ENCODE measurements around the gene EFTUD2.
A peak's percentile ranks its signal among the peaks of the same experiment; 100 is the strongest.

The EFTUD2 gene

DNA sequence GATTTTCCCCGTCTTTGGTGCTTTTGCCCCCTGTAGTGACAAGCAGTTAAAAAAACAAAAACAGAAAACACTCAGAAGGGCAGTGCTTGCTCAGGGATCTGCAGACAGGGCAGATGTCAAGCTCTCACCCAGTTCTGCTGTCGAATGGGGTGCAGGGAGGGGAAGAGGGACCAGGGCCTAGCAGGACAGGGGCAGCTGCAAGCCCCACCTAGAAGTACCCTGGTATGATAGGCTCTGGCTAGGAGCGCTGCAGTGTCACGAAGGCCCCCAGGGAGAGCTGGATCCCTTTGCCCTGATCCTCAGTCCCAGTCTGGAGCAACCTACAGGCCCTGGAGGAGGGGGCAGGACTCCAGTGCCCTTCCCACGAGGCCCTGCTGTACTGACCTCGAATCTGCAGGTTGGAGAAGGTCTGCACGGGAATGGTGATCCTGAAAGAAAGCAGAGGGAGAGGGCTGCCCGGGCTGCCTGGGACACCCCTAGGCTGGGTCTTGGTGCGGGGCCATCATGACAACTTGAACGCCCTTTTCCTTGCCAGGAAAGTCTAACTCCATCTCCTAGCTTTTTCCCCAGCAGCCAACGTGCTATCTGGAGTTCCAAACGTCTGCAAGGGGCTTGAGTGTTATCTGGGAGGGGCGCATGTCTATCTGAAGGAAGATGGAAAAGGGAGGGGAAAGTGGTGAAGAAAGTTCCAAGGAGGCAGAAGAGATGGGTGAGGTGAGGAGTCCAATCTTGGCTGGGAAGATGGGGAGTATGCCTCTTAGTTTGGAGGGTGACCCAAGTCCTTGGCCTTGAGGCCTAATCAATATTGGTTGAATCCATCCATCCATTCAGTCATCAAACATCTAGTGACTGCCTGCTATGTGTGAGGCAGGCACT is 11.2 kb upstream of the EFTUD2 start:
- H3K9me3 Mint-ChIP-seq, result no peaks in the 10 kb centered on the region
- no peaks in the 10 kb centered on the region for H3K36me3 Mint-ChIP-seq (ENCODE audit: low read depth)
- no peak overlapping the region for H3K4me3 Mint-ChIP-seq
- peaks cover 38% of the 10 kb centered on the region for H3K27me3 Mint-ChIP-seq
- intact Hi-C loops (cut with micrococcal nuclease), result loop anchor here (10.0 kb wide), 2 partner anchors 184 to 224 kb away; partner anchors contain the start of genes ACBD4 and PLCD3
- H3K4me1 Mint-ChIP-seq (ENCODE audit: low read depth), result peaks cover 51% of the 10 kb centered on the region
- H3K27ac Mint-ChIP-seq, result no peak overlapping the region

DNA sequence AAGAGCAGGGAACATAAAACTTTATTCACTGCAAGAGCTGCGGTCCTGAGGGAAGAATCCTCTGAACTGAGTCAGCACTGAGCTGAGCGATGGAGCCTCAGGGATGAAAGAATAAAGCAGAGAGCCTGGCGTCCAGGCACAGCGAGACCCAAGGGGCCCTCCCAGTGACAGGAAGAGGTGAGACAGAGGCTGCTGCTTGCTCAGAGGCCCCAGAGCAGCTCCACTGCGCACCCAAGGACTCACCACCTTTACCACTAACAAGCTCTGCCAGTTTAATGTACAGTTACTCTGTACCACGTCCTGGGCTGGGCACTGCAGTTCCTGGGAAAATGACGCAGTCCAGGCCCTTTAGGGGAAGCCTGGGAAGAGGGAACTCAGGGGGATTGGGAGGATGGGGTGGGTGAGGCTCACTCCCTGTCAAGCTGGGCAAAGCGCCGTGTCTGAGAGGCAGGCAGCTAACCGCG is 10.5 kb upstream of the EFTUD2 start:
- H3K27me3 Mint-ChIP-seq, result peaks cover 34% of the 10 kb centered on the region

DNA sequence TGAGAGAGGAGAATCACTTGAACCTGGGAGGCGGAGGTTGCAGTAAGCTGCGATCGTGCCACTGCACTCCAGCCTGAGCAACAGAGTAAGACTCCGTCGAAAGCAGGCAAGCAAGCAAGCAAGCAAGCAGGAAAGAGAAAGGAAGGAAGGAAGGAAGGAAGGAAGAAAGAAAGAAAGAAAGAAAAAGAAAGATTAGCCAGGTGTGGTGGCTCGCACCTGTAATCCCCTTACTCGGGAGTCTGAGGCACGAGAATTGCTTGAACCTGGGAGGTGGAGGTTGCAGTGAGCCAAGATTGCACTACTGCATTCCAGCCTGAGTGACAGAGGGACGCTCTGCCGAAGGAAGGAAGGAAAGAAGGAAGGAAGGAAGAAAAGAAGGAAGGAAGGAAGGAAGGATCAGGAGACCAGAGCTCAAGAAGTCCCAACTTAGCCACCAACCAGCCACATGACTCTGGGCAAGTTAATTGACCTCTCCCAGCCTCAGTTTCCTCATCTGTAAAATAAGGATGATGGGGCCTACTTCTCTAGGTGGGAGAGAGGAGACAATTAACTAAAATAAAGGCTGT is 9.6 kb upstream of the EFTUD2 start:
- H3K27ac Mint-ChIP-seq, result no peak overlapping the region
- intact Hi-C loops (cut with micrococcal nuclease), result no loop called here
- no peaks in the 10 kb centered on the region for H3K9me3 Mint-ChIP-seq

More for the DNA sequence above, 10.5 kb upstream of the EFTUD2 start:
- Mint-ChIP-seq H3K9me3 (no peaks in the 10 kb centered on the region), H3K4me1 (ENCODE audit: low read depth) (peaks cover 51% of the 10 kb centered on the region), H3K36me3 (ENCODE audit: low read depth) (no peaks in the 10 kb centered on the region), H3K4me3 (no peak overlapping the region), H3K27ac (no peak overlapping the region)
- intact Hi-C loops (cut with micrococcal nuclease), result loop anchor here (10.0 kb wide), 2 partner anchors 185 to 225 kb away; partner anchors contain the start of genes ACBD4 and PLCD3

DNA sequence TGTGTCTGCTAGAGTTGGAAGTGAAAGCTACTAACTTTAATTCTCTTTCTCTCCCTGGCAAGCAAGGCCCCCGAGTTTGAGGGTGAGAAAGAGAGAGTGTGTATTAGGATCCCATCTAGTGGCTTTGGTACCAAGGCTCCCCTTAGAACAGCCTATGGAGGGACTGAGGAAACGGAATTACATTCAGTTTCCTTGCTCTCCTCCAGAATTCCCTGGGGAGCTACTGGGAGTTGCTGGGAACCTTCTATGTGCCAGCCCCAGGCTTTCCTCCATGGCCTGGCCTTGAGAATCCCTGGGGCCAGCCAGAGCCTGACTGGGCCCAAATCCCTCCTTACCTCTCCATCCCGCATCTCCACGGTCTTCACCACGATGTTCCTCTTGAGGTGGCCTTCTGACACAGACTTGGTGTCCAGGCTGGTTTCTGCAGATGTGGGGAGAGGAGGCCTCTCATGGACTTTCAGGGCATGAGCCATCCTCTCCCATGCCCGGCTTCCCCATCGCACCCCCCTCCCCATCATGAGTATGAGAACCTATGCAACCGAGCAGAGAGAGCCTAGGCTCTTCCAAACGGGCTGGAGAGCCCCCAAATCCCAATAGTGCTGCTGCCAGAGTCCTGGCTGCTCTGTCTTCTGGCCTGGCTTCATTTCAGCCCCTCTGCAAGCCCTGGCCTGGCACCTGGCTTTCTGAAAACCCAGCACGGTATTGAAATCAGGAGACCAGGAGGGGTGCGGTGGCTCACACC is 8.7 kb upstream of the EFTUD2 start:
- Mint-ChIP-seq H3K27me3 (peaks cover 24% of the 10 kb centered on the region), H3K4me1 (ENCODE audit: low read depth) (peaks cover 41% of the 10 kb centered on the region), H3K9me3 (no peaks in the 10 kb centered on the region), H3K4me3 (no peak overlapping the region), H3K36me3 (ENCODE audit: low read depth) (no peaks in the 10 kb centered on the region), H3K27ac (no peak overlapping the region)
- intact Hi-C loops (cut with micrococcal nuclease), result no loop called here

More for the DNA sequence above, 9.6 kb upstream of the EFTUD2 start:
- no peak overlapping the region for H3K4me3 Mint-ChIP-seq
- H3K36me3 Mint-ChIP-seq (ENCODE audit: low read depth), result no peaks in the 10 kb centered on the region
- peaks cover 46% of the 10 kb centered on the region for H3K4me1 Mint-ChIP-seq (ENCODE audit: low read depth)
- peaks cover 30% of the 10 kb centered on the region for H3K27me3 Mint-ChIP-seq

DNA sequence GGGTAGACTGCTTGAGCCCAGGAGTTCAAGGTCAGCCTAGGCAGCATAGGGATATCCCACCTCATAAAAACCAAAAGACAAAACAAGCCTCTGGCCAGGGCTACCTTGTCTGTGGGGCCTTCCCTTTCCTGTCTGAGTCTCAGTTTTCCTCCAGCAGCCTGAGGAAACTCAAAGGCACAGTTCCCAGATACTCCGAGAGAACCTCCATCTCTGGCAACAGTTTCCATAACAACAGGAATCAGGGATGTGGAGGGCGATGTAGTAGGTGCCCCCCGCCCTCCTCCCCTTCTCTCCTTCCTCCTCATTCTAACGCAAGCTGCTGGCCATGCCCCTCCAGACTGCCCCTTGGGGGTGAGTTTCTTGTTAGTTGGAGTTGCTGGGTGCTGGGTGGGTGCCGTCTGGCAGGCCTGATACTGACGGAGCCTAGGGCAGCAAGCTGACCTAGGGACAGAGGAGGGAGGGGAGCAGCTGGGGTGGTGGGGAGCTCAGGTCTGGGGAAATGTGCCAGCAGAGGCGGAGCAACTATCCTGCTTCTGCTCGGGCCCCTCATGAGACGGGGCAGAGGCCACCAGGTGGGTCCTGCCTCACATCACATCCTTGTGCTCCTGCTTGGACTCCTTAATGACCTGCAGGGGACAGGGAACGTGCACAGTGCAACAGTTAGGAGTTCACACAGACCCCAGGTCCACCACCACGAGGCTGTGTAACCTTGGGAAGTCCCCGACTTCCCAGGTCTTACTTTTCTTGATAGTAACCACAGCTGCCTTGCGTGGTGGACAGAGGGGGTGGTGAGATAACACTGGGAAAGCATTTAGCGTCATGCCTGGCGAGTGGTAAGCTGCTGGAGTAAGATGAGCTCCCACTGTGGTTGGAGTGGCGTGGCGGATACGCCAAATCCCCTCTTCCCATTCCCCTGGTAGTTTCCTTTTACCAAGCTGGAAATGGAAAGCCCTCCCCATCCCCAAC is 7.8 kb upstream of the EFTUD2 start:
- H3K4me3 Mint-ChIP-seq, result no peak overlapping the region
- H3K27ac Mint-ChIP-seq, result no peak overlapping the region
- peaks cover 17% of the 10 kb centered on the region for H3K27me3 Mint-ChIP-seq
- intact Hi-C loops (cut with micrococcal nuclease), result no loop called here
- H3K36me3 Mint-ChIP-seq (ENCODE audit: low read depth), result no peaks in the 10 kb centered on the region
- peaks cover 47% of the 10 kb centered on the region for H3K4me1 Mint-ChIP-seq (ENCODE audit: low read depth)
- no peaks in the 10 kb centered on the region for H3K9me3 Mint-ChIP-seq

DNA sequence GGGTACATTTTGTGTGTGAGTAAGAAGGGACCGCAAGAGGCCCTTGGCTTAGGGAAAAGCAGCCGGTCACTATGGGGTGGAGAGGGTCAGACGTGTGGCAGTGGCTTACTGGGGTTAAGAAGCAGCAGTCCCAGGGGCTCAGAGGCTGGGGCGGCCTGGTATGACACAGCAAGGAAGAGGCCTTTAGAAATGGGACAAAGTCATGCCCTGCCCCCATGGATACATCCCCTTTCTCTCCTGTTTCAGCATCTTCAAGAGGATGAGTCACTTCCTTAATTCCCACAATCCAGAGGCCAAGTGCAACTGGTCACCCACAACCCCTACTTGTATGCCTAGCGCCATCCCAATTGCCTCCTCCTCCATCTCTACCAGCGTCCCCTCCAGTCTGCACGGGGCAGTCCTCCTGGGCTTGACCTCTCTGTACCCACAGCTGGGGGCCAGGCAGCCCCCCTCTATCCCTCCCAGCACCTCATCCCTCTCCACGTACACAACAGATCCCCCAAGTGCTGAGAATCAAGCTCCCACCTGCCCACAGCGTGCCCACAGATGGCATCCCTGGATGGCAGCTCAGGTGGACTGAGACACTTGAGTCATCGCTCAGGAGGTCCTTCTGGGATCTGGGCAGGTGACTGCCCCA is 6.9 kb upstream of the EFTUD2 start:
- H3K27ac Mint-ChIP-seq, result peak overlapping the region; percentile 14
- no peaks in the 10 kb centered on the region for H3K36me3 Mint-ChIP-seq (ENCODE audit: low read depth)
- no peak overlapping the region for H3K4me3 Mint-ChIP-seq
- H3K9me3 Mint-ChIP-seq, result no peaks in the 10 kb centered on the region
- intact Hi-C loops (cut with micrococcal nuclease), result no loop called here
- H3K27me3 Mint-ChIP-seq, result peaks cover 8% of the 10 kb centered on the region
- peaks cover 49% of the 10 kb centered on the region for H3K4me1 Mint-ChIP-seq (ENCODE audit: low read depth)

DNA sequence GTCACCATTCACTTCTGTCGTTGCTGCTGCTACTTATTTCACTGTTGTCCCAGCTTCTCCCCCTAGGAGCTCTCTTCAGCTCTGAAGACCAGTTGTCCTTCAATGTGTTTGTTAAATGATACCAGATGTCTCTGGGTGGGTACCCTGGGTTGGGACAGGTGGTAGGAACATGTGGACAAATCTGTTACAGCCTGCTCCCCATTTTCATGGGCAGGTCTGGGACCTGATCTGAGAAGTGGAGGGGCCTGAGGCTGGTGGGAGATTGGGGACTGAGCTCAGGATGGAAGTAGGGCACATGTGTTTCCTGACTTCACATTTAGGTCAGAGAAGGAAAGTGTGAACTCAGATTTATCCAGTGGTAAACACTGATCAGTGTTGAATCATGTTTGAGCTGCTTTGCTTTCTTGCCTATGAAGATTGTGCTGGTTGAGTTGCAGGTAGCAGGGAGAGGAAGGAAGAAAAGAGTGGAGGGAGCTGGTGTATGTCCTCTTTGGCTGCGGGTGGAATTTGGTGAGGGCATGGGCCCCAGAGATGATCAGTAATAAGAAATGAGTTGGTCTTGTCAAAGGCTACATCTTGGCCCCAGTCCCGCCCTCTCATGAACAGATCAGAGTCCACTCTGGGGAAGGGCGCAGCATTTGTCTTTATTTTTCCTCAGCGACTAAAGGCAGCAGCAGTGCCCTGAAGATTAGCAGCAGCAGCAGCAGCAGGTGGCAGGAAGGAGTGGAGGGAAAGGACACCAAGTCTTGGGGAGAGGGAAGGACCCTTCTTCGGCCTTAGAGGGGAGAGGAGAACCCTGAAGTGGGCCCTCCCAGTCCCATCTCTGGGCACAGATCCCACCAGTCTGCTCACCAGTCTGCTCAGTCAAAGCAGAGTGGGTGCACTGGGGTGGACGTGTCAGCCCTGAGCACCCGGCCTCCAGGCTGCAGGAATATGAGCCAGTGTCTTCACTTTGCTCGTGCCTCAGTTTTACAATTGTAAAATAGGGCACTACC is 6.1 kb upstream of the EFTUD2 start:
- Mint-ChIP-seq H3K36me3 (ENCODE audit: low read depth) (no peaks in the 10 kb centered on the region), H3K27ac (peak overlapping the region; percentile 14), H3K27me3 (no peaks in the 10 kb centered on the region), H3K9me3 (no peaks in the 10 kb centered on the region), H3K4me1 (ENCODE audit: low read depth) (peaks cover 51% of the 10 kb centered on the region), H3K4me3 (no peak overlapping the region)
- intact Hi-C loops (cut with micrococcal nuclease), result no loop called here

DNA sequence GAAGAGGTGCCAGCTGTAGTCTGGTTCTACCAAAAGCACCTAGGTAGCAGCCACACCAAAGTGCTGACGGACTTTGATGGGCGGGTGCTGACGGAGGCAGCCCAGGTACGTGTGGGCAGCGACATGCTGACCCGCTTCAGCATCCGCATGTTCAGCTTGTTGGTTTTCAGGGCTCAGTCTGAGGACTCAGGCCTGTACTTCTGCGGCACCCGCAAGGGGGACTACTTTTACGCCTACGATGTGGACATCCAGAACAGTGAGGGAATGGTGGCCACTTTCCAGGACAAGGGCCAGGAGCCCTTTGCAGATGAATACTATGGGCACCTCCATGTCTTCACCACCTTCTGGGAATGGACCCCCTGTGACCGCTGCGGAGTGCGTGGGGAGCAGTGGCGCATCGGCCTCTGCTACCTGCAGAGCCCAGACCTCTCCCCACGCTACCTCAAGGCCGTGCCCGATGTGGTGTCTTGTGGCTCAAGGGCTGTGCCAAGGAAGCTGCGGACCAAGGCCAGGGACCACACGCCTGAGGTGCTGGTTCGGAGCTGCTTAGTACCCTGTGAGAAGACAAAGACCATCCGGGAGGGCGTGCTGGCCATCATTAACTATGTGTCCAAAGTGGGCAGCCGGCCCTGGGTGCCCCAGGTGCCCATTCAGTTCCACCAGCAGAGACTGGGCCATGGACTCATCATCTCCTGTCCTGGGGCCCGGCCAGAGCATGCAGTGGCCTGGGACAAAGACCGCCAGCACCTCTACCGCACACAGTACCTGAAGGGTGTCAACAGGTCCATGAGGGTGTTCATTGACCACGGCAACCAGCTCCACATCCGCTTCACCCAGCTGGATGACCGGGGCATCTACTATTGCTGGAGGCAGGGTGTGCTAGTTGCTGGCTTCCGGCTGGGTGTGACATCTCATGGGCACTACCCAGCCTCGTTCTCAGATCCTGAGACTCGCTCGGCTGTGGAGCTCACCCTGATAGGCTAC is 5.0 kb upstream of the EFTUD2 start:
- Mint-ChIP-seq H3K27ac (no peak overlapping the region), H3K36me3 (ENCODE audit: low read depth) (peaks cover 6% of the 10 kb centered on the region), H3K4me3 (no peak overlapping the region), H3K4me1 (ENCODE audit: low read depth) (peaks cover 55% of the 10 kb centered on the region), H3K27me3 (no peaks in the 10 kb centered on the region), H3K9me3 (no peaks in the 10 kb centered on the region)
- intact Hi-C loops (cut with micrococcal nuclease), result no loop called here

DNA sequence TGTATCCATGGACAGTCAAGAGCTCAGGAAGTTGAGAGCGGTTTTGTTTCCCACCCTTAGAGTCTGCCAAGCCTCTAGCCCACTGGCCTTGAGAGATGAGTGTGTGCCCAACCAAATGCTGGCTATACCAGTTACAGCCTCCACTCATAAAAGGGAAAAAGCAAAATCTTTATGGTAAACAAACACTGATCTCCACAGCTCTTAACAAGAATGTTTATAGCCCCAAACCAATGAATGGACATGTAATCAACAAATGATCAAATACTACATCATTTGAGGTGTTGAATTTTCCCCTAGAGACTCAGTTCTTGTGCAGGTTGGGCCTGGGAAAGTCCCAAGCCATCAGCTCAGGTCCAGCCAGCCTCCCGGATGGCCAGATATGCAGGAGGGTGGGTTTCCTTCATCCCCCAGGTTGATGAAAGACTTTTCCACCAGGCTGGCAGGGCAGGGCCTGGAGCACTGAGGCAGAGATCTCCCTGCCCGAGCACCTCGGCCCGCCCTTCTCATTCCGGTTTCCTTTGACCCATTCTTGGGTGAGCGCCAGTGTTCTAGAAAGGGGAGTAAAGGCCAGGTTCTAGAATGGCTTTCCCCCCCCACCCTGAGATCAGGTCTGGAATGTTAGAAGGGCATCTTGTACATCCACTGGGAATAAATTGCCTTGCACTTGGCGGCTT is 3.9 kb upstream of the EFTUD2 start:
- intact Hi-C loops (cut with micrococcal nuclease), result no loop called here
- H3K36me3 Mint-ChIP-seq (ENCODE audit: low read depth), result peaks cover 15% of the 10 kb centered on the region
- no peaks in the 10 kb centered on the region for H3K9me3 Mint-ChIP-seq
- peaks cover 56% of the 10 kb centered on the region for H3K4me1 Mint-ChIP-seq (ENCODE audit: low read depth)
- H3K27ac Mint-ChIP-seq, result no peak overlapping the region
- H3K4me3 Mint-ChIP-seq, result no peak overlapping the region
- no peaks in the 10 kb centered on the region for H3K27me3 Mint-ChIP-seq

DNA sequence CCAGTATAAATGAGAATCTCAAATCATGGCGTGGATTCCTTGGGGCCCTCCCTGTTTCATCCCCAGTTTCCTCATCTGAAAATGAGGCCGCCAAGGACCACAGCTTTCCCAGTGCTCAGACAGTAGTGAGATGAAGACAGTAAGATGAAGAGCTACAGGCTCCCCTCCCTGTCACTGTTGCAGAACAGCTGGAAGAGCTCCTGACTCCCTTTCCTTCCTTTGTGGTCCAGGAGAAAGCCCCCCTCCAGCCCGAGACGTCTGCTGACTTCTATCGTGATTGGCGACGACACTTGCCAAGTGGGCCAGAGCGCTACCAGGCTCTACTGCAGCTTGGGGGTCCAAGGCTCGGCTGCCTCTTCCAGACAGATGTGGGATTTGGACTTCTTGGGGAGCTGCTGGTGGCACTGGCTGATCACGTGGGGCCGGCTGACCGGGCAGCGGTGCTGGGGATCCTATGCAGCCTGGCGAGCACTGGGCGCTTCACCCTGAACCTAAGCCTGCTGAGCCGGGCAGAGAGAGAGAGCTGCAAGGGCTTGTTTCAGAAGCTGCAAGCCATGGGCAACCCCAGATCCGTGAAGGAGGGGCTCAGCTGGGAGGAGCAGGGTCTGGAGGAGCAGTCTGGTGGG is 3.0 kb upstream of the EFTUD2 start:
- no peak overlapping the region for H3K27ac Mint-ChIP-seq
- intact Hi-C loops (cut with micrococcal nuclease), result no loop called here
- H3K9me3 Mint-ChIP-seq, result no peaks in the 10 kb centered on the region
- H3K4me3 Mint-ChIP-seq, result no peak overlapping the region
- H3K4me1 Mint-ChIP-seq (ENCODE audit: low read depth), result peaks cover 57% of the 10 kb centered on the region
- H3K36me3 Mint-ChIP-seq (ENCODE audit: low read depth), result peaks cover 15% of the 10 kb centered on the region
- no peaks in the 10 kb centered on the region for H3K27me3 Mint-ChIP-seq

All from dendritic cell treated with granulocyte-macrophage colony-stimulating factor and Interleukin-4, amounts not matched to agents 40 ng/mL and 50 ng/mL, for 4 days (primary cell).